HepG2 (cell line): ENCODE data around the gene GRIK4.

Experiments
- TAF1 ChIP-seq: sonication (generic); formaldehyde crosslinking; IDR thresholded peaks from 2 replicates; pipeline ENCODE4 v1.4.0; 2020; ENCODE audit warnings: missing genetic modification reagents
- ZNF17 ChIP-seq: sonication (generic); formaldehyde crosslinking; IDR thresholded peaks from 2 replicates; pipeline ENCODE4 v1.5.0; 2020; ENCODE audit warnings: mild to moderate bottlenecking, missing genetic modification reagents
- ZNF354B ChIP-seq: sonication (generic); formaldehyde crosslinking; IDR thresholded peaks from 2 replicates; pipeline ENCODE4 v1.8.0; 2022; ENCODE audit warnings: mild to moderate bottlenecking, missing genetic modification reagents
- ZNF639 ChIP-seq: conservative IDR thresholded peaks from 2 replicates; pipeline ENCODE4 v1.6.1; 2018; ENCODE audit warnings: missing genetic modification reagents
- TF ChIP-seq, protein P1 (sequence below): sonication (generic); formaldehyde crosslinking; IDR thresholded peaks from 2 replicates; pipeline ENCODE4 v1.4.0; 2020; ENCODE audit warnings: missing genetic modification reagents, borderline replicate concordance
- TF ChIP-seq, protein P2 (sequence below), 2 experiments: sonication (generic) in 1 of 2; formaldehyde crosslinking in 1 of 2; IDR thresholded peaks; 2 replicates each; pipeline versions ENCODE4 v1.5.1 to v1.6.1; 2011 to 2020; ENCODE audit warnings: borderline replicate concordance in 1 of 2, low read depth in 1 of 2, low read length in 1 of 2, mild to moderate bottlenecking in 1 of 2, missing genetic modification reagents in 1 of 2, moderate library complexity in 1 of 2
- TF ChIP-seq, protein P3 (sequence below), 2 experiments: IDR thresholded peaks; 2 replicates each; pipeline ENCODE4 v1.6.1; 2011 to 2012; ENCODE audit warnings: low read length in 2 of 2, borderline replicate concordance in 1 of 2, low read depth in 1 of 2, mild to moderate bottlenecking in 1 of 2, moderate library complexity in 1 of 2

DNA sequence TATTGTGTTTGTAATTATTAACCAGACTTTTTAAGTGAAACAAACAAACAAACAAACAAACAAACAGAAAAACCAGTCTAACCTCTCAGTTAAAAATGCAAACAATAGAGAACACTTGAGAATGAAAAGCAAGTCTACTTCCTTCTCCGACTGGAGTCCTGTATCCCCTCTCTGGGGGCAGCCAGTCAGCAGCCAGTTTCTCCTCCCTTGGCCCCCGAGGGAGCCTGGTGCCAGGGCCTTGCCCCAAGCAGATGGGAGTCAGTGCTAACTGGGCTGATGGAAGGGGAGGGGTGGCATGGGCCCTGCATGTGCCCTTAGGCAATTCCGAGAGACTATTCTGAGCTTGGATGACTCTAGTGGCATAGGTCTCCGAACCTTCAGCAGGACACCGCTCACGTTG is 137.2 kb downstream of the GRIK4 start:
- TF ChIP-seq ZNF639 (CRISPR knock-in tag), result no peak
- TF ChIP-seq ZNF354B (CRISPR knock-in tag), result no peak
- TF ChIP-seq, protein P1, sequence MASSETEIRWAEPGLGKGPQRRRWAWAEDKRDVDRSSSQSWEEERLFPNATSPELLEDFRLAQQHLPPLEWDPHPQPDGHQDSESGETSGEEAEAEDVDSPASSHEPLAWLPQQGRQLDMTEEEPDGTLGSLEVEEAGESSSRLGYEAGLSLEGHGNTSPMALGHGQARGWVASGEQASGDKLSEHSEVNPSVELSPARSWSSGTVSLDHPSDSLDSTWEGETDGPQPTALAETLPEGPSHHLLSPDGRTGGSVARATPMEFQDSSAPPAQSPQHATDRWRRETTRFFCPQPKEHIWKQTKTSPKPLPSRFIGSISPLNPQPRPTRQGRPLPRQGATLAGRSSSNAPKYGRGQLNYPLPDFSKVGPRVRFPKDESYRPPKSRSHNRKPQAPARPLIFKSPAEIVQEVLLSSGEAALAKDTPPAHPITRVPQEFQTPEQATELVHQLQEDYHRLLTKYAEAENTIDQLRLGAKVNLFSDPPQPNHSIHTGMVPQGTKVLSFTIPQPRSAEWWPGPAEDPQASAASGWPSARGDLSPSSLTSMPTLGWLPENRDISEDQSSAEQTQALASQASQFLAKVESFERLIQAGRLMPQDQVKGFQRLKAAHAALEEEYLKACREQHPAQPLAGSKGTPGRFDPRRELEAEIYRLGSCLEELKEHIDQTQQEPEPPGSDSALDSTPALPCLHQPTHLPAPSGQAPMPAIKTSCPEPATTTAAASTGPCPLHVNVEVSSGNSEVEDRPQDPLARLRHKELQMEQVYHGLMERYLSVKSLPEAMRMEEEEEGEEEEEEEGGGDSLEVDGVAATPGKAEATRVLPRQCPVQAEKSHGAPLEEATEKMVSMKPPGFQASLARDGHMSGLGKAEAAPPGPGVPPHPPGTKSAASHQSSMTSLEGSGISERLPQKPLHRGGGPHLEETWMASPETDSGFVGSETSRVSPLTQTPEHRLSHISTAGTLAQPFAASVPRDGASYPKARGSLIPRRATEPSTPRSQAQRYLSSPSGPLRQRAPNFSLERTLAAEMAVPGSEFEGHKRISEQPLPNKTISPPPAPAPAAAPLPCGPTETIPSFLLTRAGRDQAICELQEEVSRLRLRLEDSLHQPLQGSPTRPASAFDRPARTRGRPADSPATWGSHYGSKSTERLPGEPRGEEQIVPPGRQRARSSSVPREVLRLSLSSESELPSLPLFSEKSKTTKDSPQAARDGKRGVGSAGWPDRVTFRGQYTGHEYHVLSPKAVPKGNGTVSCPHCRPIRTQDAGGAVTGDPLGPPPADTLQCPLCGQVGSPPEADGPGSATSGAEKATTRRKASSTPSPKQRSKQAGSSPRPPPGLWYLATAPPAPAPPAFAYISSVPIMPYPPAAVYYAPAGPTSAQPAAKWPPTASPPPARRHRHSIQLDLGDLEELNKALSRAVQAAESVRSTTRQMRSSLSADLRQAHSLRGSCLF (CRISPR knock-in tag), result no peak
- TF ChIP-seq ZNF17 (CRISPR knock-in tag), result no peak
- TF ChIP-seq, protein P2, sequence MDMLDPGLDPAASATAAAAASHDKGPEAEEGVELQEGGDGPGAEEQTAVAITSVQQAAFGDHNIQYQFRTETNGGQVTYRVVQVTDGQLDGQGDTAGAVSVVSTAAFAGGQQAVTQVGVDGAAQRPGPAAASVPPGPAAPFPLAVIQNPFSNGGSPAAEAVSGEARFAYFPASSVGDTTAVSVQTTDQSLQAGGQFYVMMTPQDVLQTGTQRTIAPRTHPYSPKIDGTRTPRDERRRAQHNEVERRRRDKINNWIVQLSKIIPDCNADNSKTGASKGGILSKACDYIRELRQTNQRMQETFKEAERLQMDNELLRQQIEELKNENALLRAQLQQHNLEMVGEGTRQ (IDR thresholded peaks at IDR 0.05; ENCODE audit: low read depth, low read length), result no peak
- TF ChIP-seq, protein P2 (CRISPR knock-in tag; IDR thresholded peaks at IDR 0.05; ENCODE audit: borderline replicate concordance), result no peak
- TF ChIP-seq TAF1, result no peak
- TF ChIP-seq, protein P3, sequence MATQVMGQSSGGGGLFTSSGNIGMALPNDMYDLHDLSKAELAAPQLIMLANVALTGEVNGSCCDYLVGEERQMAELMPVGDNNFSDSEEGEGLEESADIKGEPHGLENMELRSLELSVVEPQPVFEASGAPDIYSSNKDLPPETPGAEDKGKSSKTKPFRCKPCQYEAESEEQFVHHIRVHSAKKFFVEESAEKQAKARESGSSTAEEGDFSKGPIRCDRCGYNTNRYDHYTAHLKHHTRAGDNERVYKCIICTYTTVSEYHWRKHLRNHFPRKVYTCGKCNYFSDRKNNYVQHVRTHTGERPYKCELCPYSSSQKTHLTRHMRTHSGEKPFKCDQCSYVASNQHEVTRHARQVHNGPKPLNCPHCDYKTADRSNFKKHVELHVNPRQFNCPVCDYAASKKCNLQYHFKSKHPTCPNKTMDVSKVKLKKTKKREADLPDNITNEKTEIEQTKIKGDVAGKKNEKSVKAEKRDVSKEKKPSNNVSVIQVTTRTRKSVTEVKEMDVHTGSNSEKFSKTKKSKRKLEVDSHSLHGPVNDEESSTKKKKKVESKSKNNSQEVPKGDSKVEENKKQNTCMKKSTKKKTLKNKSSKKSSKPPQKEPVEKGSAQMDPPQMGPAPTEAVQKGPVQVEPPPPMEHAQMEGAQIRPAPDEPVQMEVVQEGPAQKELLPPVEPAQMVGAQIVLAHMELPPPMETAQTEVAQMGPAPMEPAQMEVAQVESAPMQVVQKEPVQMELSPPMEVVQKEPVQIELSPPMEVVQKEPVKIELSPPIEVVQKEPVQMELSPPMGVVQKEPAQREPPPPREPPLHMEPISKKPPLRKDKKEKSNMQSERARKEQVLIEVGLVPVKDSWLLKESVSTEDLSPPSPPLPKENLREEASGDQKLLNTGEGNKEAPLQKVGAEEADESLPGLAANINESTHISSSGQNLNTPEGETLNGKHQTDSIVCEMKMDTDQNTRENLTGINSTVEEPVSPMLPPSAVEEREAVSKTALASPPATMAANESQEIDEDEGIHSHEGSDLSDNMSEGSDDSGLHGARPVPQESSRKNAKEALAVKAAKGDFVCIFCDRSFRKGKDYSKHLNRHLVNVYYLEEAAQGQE (IDR thresholded peaks at IDR 0.05; ENCODE audit: borderline replicate concordance in 1 of 2, low read depth in 1 of 2, low read length in 2 of 2), result no peak
